Thymus (tissue), 11 donors: ENCODE measurements around the gene SLC4A8. TPM values are rescaled to one million over a fixed set of nuclear protein-coding genes. Genes with fewer than 3 reads are reported as not detected.
"Not testable (repeated sequence)": the region's sequence is repeated elsewhere in the genome, so short reads cannot be mapped to it uniquely, and the experiment has no call there.

Source experiments
- DNase-seq, 9 donors: peaks; one replicate each; pipeline ENCODE4 v3.0.0-alpha.2; 2013; ENCODE audit warnings: low spot score in 9 of 9, low read depth in 6 of 9, missing footprints in 1 of 9
- H3K27ac ChIP-seq, 2 donors: one replicate each; pipeline ENCODE4 v1.5.1; 2013; ENCODE audit warnings: control low read depth in 1 of 2, low read depth in 1 of 2, low read length in 1 of 2, mild to moderate bottlenecking in 1 of 2, moderate library complexity in 1 of 2
- H3K27me3 ChIP-seq, 2 donors: one replicate each; pipeline ENCODE4 v1.5.1; 2013; ENCODE audit warnings: low read length in 1 of 2; ENCODE audit not compliant: control insufficient read depth in 2 of 2, insufficient read depth in 1 of 2
- H3K36me3 ChIP-seq, 2 donors: one replicate each; pipeline ENCODE4 v1.5.1; 2013; ENCODE audit warnings: low read length in 1 of 2, mild to moderate bottlenecking in 1 of 2, moderate library complexity in 1 of 2; ENCODE audit not compliant: control insufficient read depth in 2 of 2, insufficient read depth in 2 of 2
- H3K4me1 ChIP-seq, 2 donors: one replicate each; pipeline ENCODE4 v1.5.1; 2013; ENCODE audit warnings: low read length in 2 of 2; ENCODE audit not compliant: control insufficient read depth in 2 of 2, insufficient read depth in 2 of 2
- H3K4me3 ChIP-seq, 2 donors: one replicate each; pipeline ENCODE4 v1.5.1; 2013; ENCODE audit warnings: low read length in 2 of 2, control low read depth in 1 of 2, mild to moderate bottlenecking in 1 of 2
- H3K9me3 ChIP-seq, 2 donors: one replicate each; pipeline ENCODE4 v1.5.1; 2013; ENCODE audit warnings: low read length in 1 of 2, mild to moderate bottlenecking in 1 of 2; ENCODE audit not compliant: control insufficient read depth in 2 of 2, insufficient read depth in 1 of 2
- WGBS: extraction: QIAGEN DNeasy Blood & Tissue Kit; methylation state at CpG from one replicate; pipeline ENCODE4 v1.1.7; 2013; 5-methylcytosine and 5-hydroxymethylcytosine counted together
- polyA plus RNA-seq: library from polyadenylated mRNA; stranded (reverse); fragments of 200-250 nt; gene quantifications from one replicate; pipeline ENCODE4 v1.2.3, GENCODE V29; 2013
- total RNA-seq: library from RNA; stranded (reverse); fragments of 120-200 nt; gene quantifications from one replicate; pipeline ENCODE4 v1.2.4, GENCODE V29; 2013
- donor health status: healthy.

The SLC4A8 gene
- total and polyA plus RNA-seq, 2 donors, result 1.2 to 1.7 TPM

DNA sequence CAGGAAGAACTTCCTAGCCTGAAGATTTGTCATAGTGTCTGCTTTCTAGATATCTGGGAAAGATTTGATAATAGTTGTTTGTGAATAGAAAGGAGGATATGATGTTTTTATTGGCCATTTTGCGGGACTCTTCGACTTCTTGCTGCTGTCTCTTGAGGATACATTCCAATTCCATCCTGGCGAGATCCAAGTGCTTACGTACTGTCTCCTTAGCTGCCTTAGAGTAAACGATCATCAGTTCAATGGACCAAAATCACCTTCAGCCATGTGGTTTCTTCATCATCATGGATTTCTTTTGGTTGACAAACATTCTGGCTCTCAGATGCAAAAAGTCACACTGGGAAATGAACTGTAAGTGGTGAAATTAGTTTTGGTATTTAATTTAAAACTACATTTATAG lies 83.7 kb downstream of the SLC4A8 start:
- H3K4me3 ChIP-seq, result no peak overlapping the region
- no peaks in the 10 kb centered on the region for H3K9me3 ChIP-seq
- WGBS, result 98% methylated on average over 5 of the region's 5 CpGs
- no peak for DNase-seq
- no peak overlapping the region for H3K27ac ChIP-seq
- H3K4me1 ChIP-seq, result no peaks in the 10 kb centered on the region
- no peaks in the 10 kb centered on the region for H3K27me3 ChIP-seq
- no peaks in the 10 kb centered on the region for H3K36me3 ChIP-seq

- WGBS, result 96% methylated on average over 7 of the region's 7 CpGs
- H3K4me1 ChIP-seq, result no peaks in the 10 kb centered on the region
- no peak overlapping the region for H3K27ac ChIP-seq
- no peaks in the 10 kb centered on the region for H3K9me3 ChIP-seq
- no peak for DNase-seq
- H3K27me3 ChIP-seq, result no peaks in the 10 kb centered on the region
- H3K36me3 ChIP-seq, result no peaks in the 10 kb centered on the region
- no peak overlapping the region for H3K4me3 ChIP-seq
These were observed 87.1 kb downstream of the SLC4A8 start for GRCh38 chr12:51511546-51512260.

- Histone ChIP-seq H3K4me3 (no peak overlapping the region), H3K4me1 (no peaks in the 10 kb centered on the region), H3K9me3 (no peaks in the 10 kb centered on the region), H3K27me3 (no peaks in the 10 kb centered on the region), H3K27ac (no peak overlapping the region), H3K36me3 (no peaks in the 10 kb centered on the region)
- no peak for DNase-seq
- 95% methylated on average over 2 of the region's 2 CpGs for WGBS
These were observed 87.8 kb downstream of the SLC4A8 start for GRCh38 chr12:51512438-51512837.

DNA sequence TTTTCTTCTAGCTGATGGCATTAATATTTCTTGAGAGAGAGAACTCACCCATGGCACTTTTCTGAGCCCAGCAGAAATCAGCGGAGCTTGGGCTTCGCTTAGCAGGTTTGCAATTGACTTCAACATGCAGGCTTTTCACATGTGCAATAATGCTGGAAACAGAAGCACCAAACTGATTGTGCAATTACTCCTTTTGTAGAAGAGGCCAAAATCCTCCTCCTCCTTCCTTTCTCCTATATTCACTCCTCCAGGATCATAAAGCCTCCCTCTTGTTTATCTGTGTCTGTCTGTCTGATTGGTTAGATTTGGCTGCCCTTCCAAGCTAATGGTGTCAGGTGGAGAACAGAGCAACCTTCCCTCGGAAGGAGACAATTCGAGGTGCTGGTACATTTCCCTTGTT lies 90.4 kb downstream of the SLC4A8 start:
- not testable (repeated sequence) for H3K36me3 ChIP-seq, H3K27me3 ChIP-seq, H3K4me1 ChIP-seq, DNase-seq, H3K9me3 ChIP-seq, H3K4me3 ChIP-seq, H3K27ac ChIP-seq
- WGBS, result 98% methylated on average over 4 of the region's 4 CpGs

DNA sequence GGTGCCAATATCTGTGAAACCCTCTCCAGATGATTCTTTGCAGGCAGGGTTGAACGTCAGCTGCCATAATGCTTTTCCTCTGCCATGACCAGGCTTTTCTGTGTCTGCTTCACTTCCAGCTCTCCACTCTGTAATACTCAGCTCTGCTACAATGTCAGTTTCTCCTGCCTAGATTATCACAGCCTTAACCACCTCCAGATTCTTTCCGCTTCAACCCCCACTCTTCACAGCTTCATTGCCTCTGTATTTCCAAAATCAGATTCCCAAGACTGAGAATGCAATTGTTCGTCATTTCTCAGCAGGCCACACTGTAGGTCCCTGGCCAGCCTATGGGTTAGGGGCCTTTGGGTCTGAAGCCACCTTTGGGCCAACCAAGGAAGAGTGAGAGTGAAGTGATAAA lies 92.7 kb downstream of the SLC4A8 start:
- no peak overlapping the region for H3K27ac ChIP-seq
- H3K4me3 ChIP-seq, result no peak overlapping the region
- DNase-seq, result no peak
- H3K9me3 ChIP-seq, result no peaks in the 10 kb centered on the region
- over 99% methylated on average over 3 of the region's 3 CpGs for WGBS
- H3K27me3 ChIP-seq, result no peaks in the 10 kb centered on the region
- H3K4me1 ChIP-seq, result peaks cover 5 to 14% of the 10 kb centered on the region in 2 donors
- H3K36me3 ChIP-seq, result no peaks in the 10 kb centered on the region

GRCh38 chr12:51517800-51518199 lies 93.2 kb downstream of the SLC4A8 start:
- no peak overlapping the region for H3K27ac ChIP-seq
- H3K4me3 ChIP-seq, result no peak overlapping the region
- H3K36me3 ChIP-seq, result no peaks in the 10 kb centered on the region
- no peaks in the 10 kb centered on the region for H3K9me3 ChIP-seq
- DNase-seq, result no peak
- no peaks in the 10 kb centered on the region for H3K27me3 ChIP-seq
- WGBS, result 93% methylated on average over 6 of the region's 6 CpGs
- peaks cover 5 to 14% of the 10 kb centered on the region in 2 donors for H3K4me1 ChIP-seq

DNA sequence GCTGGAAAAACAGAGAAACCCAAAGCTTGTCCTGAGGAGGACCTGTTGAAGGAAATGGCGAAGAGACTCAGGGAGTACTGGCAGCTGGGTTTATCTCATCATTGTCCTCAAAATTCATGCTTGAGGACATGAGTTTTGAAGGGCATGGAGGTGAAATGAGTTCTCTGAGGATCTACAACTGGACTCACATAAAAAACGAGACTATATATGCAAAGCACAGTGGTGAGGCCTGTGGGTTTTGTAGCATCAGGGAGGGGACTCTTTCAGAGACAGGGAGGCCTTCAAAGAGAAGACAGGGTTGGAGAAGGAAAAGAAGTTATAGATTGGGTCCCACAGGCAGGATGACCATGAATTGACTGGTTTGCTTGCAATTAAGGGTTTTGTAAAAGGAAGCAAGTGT lies 95.1 kb downstream of the SLC4A8 start:
- no peaks in the 10 kb centered on the region for H3K9me3 ChIP-seq
- peaks cover 5 to 16% of the 10 kb centered on the region in 2 donors for H3K4me1 ChIP-seq
- DNase-seq, result no peak
- H3K27ac ChIP-seq, result no peak overlapping the region
- H3K27me3 ChIP-seq, result no peaks in the 10 kb centered on the region
- 97% methylated on average over 2 of the region's 2 CpGs for WGBS
- H3K36me3 ChIP-seq, result no peaks in the 10 kb centered on the region
- no peak overlapping the region for H3K4me3 ChIP-seq

- Histone ChIP-seq H3K4me1 (peaks cover 5 to 16% of the 10 kb centered on the region in 2 donors), H3K27me3 (no peaks in the 10 kb centered on the region), H3K36me3 (no peaks in the 10 kb centered on the region), H3K9me3 (no peaks in the 10 kb centered on the region), H3K27ac (peak overlapping the region in 1 of 2 donors; percentile 15), H3K4me3 (no peak overlapping the region)
- 47% methylated on average over 13 of the region's 13 CpGs for WGBS
- DNase-seq, result peak in 5 of 9 donors; percentile 13 to 62 (median 26)
These were observed 96.1 kb downstream of the SLC4A8 start for GRCh38 chr12:51520576-51521325.

GRCh38 chr12:51521554-51522276 lies 97.1 kb downstream of the SLC4A8 start:
- DNase-seq, result peak in 1 of 9 donors; percentile 27
- H3K9me3 ChIP-seq, result no peaks in the 10 kb centered on the region
- H3K27ac ChIP-seq, result no peak overlapping the region
- no peaks in the 10 kb centered on the region for H3K27me3 ChIP-seq
- peaks cover 5 to 16% of the 10 kb centered on the region in 2 donors for H3K4me1 ChIP-seq
- H3K36me3 ChIP-seq, result no peaks in the 10 kb centered on the region
- no peak overlapping the region for H3K4me3 ChIP-seq
- 98% methylated on average over 9 of the region's 9 CpGs for WGBS
